CD8-positive, alpha-beta memory T cell (primary cell): Measurements from ENCODE around the gene ATP2C2. TPM values are rescaled to one million over a fixed set of nuclear protein-coding genes. Genes with fewer than 3 reads are reported as not detected.
"Not testable (repeated sequence)": the region's sequence is repeated elsewhere in the genome, so short reads cannot be mapped to it uniquely, and the experiment has no call there.

Source experiments
- CTCF ChIA-PET: fragments of 350-600 bp; sonication (Branson Sonifier 250); formaldehyde crosslinking; loops from one replicate; lab custom pipeline; 2021; ENCODE audit warnings: antibody characterized with exemption; lab: Charles Lee
- POLR2A ChIA-PET: fragments of 350-600 bp; sonication (Branson Sonifier 250); formaldehyde crosslinking; loops from one replicate; lab custom pipeline; 2021; ENCODE audit warnings: antibody characterized with exemption; lab: Charles Lee
- DNase-seq, 5 donors: peaks; one replicate each; pipeline versions ENCODE4 v3.0.0 to v3.0.0-alpha.2; 2020 to 2022; ENCODE audit warnings: mixed read lengths in 1 of 5
- H3K27ac ChIP-seq: one replicate; pipeline ENCODE4 v1.7.0; 2013; ENCODE audit warnings: low read depth, mild to moderate bottlenecking, low read length, moderate library complexity
- H3K27me3 ChIP-seq: 2 replicates; pipeline ENCODE4 v1.7.0; 2013; ENCODE audit warnings: low read length, mild to moderate bottlenecking; ENCODE audit not compliant: insufficient read depth, poor library complexity, severe bottlenecking
- H3K36me3 ChIP-seq: 2 replicates; pipeline ENCODE4 v1.7.0; 2013; ENCODE audit warnings: mild to moderate bottlenecking, low read length, moderate library complexity; ENCODE audit not compliant: insufficient read depth
- H3K4me1 ChIP-seq: 2 replicates; pipeline ENCODE4 v1.7.0; 2013; ENCODE audit warnings: mild to moderate bottlenecking, low read length, moderate library complexity; ENCODE audit not compliant: insufficient read depth
- H3K4me3 ChIP-seq: 2 replicates; pipeline ENCODE4 v1.7.0; 2013; ENCODE audit warnings: mild to moderate bottlenecking, low read length
- H3K9me3 ChIP-seq: 2 replicates; pipeline ENCODE4 v1.7.0; 2013; ENCODE audit warnings: mild to moderate bottlenecking, low read length
- H3K27ac Mint-ChIP-seq, 8 donors: one replicate each; pipeline ENCODE4 v1.8.0; 2020 to 2021; ENCODE audit warnings: mixed read lengths in 8 of 8, mild to moderate bottlenecking in 6 of 8, inconsistent platforms in 3 of 8, moderate library complexity in 3 of 8
- H3K27me3 Mint-ChIP-seq, 2 donors: one replicate each; pipeline ENCODE4 v1.8.0; 2020 to 2021; ENCODE audit warnings: mixed read lengths in 2 of 2, mild to moderate bottlenecking in 1 of 2, moderate library complexity in 1 of 2
- H3K36me3 Mint-ChIP-seq, 3 donors: one replicate each; pipeline ENCODE4 v1.8.0; 2020 to 2021; ENCODE audit warnings: mixed read lengths in 3 of 3, inconsistent platforms in 1 of 3, mild to moderate bottlenecking in 1 of 3
- H3K4me1 Mint-ChIP-seq, 3 donors: one replicate each; pipeline ENCODE4 v1.8.0; 2020 to 2021; ENCODE audit warnings: mixed read lengths in 3 of 3, inconsistent platforms in 1 of 3, mild to moderate bottlenecking in 1 of 3
- H3K4me3 Mint-ChIP-seq, 7 donors: one replicate each; pipeline ENCODE4 v1.8.0; 2020 to 2021; ENCODE audit warnings: mixed read lengths in 7 of 7, mild to moderate bottlenecking in 6 of 7, moderate library complexity in 4 of 7, inconsistent platforms in 2 of 7
- H3K9me3 Mint-ChIP-seq, 5 donors: one replicate each; pipeline ENCODE4 v1.8.0; 2020 to 2022; ENCODE audit warnings: mixed read lengths in 5 of 5, mild to moderate bottlenecking in 3 of 5, moderate library complexity in 2 of 5, inconsistent platforms in 1 of 5
- polyA plus RNA-seq: library from polyadenylated mRNA; unstranded; fragments of 300-500 nt; fragmentation: Illumina TruSeq; gene quantifications from one replicate; pipeline ENCODE4 v1.2.3, GENCODE V29; 2021
- total RNA-seq, 2 experiments: library from RNA; stranded (reverse); gene quantifications; one replicate each; pipeline ENCODE4 v1.2.3, GENCODE V29; 2021

Gene ATP2C2
- total and polyA plus RNA-seq, 3 experiments from 2014 or later: not detected

- Histone ChIP-seq H3K27ac (no peak overlapping the region), H3K27me3 (no peaks in the 10 kb centered on the region), H3K4me1 (no peaks in the 10 kb centered on the region), H3K9me3 (no peaks in the 10 kb centered on the region), H3K4me3 (no peak overlapping the region), H3K36me3 (no peaks in the 10 kb centered on the region)
- H3K4me1 Mint-ChIP-seq: no peaks in the 10 kb centered on the region
- ChIA-PET CTCF (no interaction called here), POLR2A (no interaction called here)
- H3K9me3 Mint-ChIP-seq: peaks cover 14 to 24% (median 16%) of the 10 kb centered on the region in 5 donors
- peaks cover 0 to 22% of the 10 kb centered on the region in 2 donors for H3K27me3 Mint-ChIP-seq
- no peak for DNase-seq
- no peak overlapping the region for H3K27ac Mint-ChIP-seq
- H3K36me3 Mint-ChIP-seq: peaks cover 0 to 6% (median 0%) of the 10 kb centered on the region in 3 donors
- H3K4me3 Mint-ChIP-seq: no peak overlapping the region
Observed at GRCh38 chr16:84334482-84334881, 33.9 kb upstream of the ATP2C2 start.

- H3K36me3 Mint-ChIP-seq, H3K27me3 ChIP-seq, H3K4me3 ChIP-seq, DNase-seq, H3K4me1 Mint-ChIP-seq, H3K9me3 ChIP-seq, H3K27me3 Mint-ChIP-seq, POLR2A ChIA-PET, H3K4me3 Mint-ChIP-seq, H3K36me3 ChIP-seq, CTCF ChIA-PET, H3K27ac ChIP-seq, H3K27ac Mint-ChIP-seq, H3K4me1 ChIP-seq: not testable (repeated sequence)
- H3K9me3 Mint-ChIP-seq: peaks cover 14 to 24% (median 16%) of the 10 kb centered on the region in 5 donors
Observed at GRCh38 chr16:84337236-84337635, 31.1 kb upstream of the ATP2C2 start.

- Histone ChIP-seq H3K9me3 (no peaks in the 10 kb centered on the region), H3K4me1 (no peaks in the 10 kb centered on the region), H3K36me3 (no peaks in the 10 kb centered on the region), H3K27ac (no peak overlapping the region), H3K4me3 (no peak overlapping the region), H3K27me3 (no peaks in the 10 kb centered on the region)
- DNase-seq: no peak
- H3K9me3 Mint-ChIP-seq: peaks cover 14 to 24% (median 16%) of the 10 kb centered on the region in 5 donors
- no peak overlapping the region for H3K27ac Mint-ChIP-seq
- no peaks in the 10 kb centered on the region for H3K4me1 Mint-ChIP-seq
- ChIA-PET CTCF (no interaction called here), POLR2A (no interaction called here)
- H3K36me3 Mint-ChIP-seq: peaks cover 0 to 6% (median 0%) of the 10 kb centered on the region in 3 donors
- H3K27me3 Mint-ChIP-seq: peaks cover 2% of the 10 kb centered on the region in 2 donors
- H3K4me3 Mint-ChIP-seq: no peak overlapping the region
Observed at GRCh38 chr16:84339311-84339710, 29.0 kb upstream of the ATP2C2 start.

- Mint-ChIP-seq H3K4me3 (no peak overlapping the region), H3K4me1 (no peaks in the 10 kb centered on the region), H3K9me3 (peaks cover 14 to 22% (median 16%) of the 10 kb centered on the region in 5 donors), H3K36me3 (peaks cover 0 to 6% (median 0%) of the 10 kb centered on the region in 3 donors), H3K27ac (no peak overlapping the region), H3K27me3 (peaks cover 2 to 3% of the 10 kb centered on the region in 2 donors)
- Histone ChIP-seq H3K27ac (no peak overlapping the region), H3K9me3 (no peaks in the 10 kb centered on the region), H3K4me1 (no peaks in the 10 kb centered on the region), H3K4me3 (no peak overlapping the region), H3K27me3 (no peaks in the 10 kb centered on the region), H3K36me3 (no peaks in the 10 kb centered on the region)
- ChIA-PET POLR2A (no interaction called here), CTCF (no interaction called here)
- no peak for DNase-seq
Observed at GRCh38 chr16:84339766-84340165, 28.6 kb upstream of the ATP2C2 start.

- Histone ChIP-seq H3K9me3 (no peaks in the 10 kb centered on the region), H3K27ac (no peak overlapping the region), H3K4me3 (no peak overlapping the region), H3K4me1 (no peaks in the 10 kb centered on the region), H3K27me3 (no peaks in the 10 kb centered on the region), H3K36me3 (no peaks in the 10 kb centered on the region)
- Mint-ChIP-seq H3K4me1 (no peaks in the 10 kb centered on the region), H3K36me3 (peaks cover 0 to 6% (median 0%) of the 10 kb centered on the region in 3 donors), H3K27me3 (peaks cover 3 to 6% of the 10 kb centered on the region in 2 donors), H3K4me3 (no peak overlapping the region), H3K27ac (no peak overlapping the region), H3K9me3 (peaks cover 7 to 16% (median 15%) of the 10 kb centered on the region in 5 donors)
- ChIA-PET CTCF (no interaction called here), POLR2A (no interaction called here)
- no peak for DNase-seq
Observed at GRCh38 chr16:84340325-84341040, 27.9 kb upstream of the ATP2C2 start.

GRCh38 chr16:84341528-84342295 is 26.6 kb upstream of the ATP2C2 start:
- no peak overlapping the region for H3K27ac Mint-ChIP-seq
- CTCF ChIA-PET: no interaction called here
- peaks cover 3 to 9% of the 10 kb centered on the region in 2 donors for H3K27me3 Mint-ChIP-seq
- no peaks in the 10 kb centered on the region for H3K4me1 Mint-ChIP-seq
- DNase-seq: no peak
- Histone ChIP-seq H3K4me3 (no peak overlapping the region), H3K9me3 (no peaks in the 10 kb centered on the region), H3K36me3 (no peaks in the 10 kb centered on the region), H3K27ac (no peak overlapping the region), H3K4me1 (no peaks in the 10 kb centered on the region), H3K27me3 (no peaks in the 10 kb centered on the region)
- H3K9me3 Mint-ChIP-seq: peaks cover 4 to 11% (median 8%) of the 10 kb centered on the region in 5 donors
- H3K4me3 Mint-ChIP-seq: no peak overlapping the region
- H3K36me3 Mint-ChIP-seq: peaks cover 0 to 6% (median 0%) of the 10 kb centered on the region in 3 donors
- POLR2A ChIA-PET: no interaction called here

GRCh38 chr16:84343800-84344199 is 24.5 kb upstream of the ATP2C2 start:
- H3K4me1 Mint-ChIP-seq, H3K36me3 ChIP-seq, DNase-seq, H3K9me3 ChIP-seq, POLR2A ChIA-PET, H3K27ac ChIP-seq, H3K4me3 ChIP-seq, H3K27me3 ChIP-seq, H3K4me1 ChIP-seq, CTCF ChIA-PET, H3K27ac Mint-ChIP-seq, H3K36me3 Mint-ChIP-seq, H3K9me3 Mint-ChIP-seq, H3K4me3 Mint-ChIP-seq: not testable (repeated sequence)
- peaks cover 7 to 12% of the 10 kb centered on the region in 2 donors for H3K27me3 Mint-ChIP-seq

- Mint-ChIP-seq H3K36me3 (no peaks in the 10 kb centered on the region), H3K27me3 (peaks cover 9 to 13% of the 10 kb centered on the region in 2 donors), H3K27ac (no peak overlapping the region), H3K9me3 (no peaks in the 10 kb centered on the region), H3K4me1 (no peaks in the 10 kb centered on the region), H3K4me3 (no peak overlapping the region)
- Histone ChIP-seq H3K36me3 (no peaks in the 10 kb centered on the region), H3K4me3 (no peak overlapping the region), H3K9me3 (no peaks in the 10 kb centered on the region), H3K27ac (no peak overlapping the region), H3K27me3 (no peaks in the 10 kb centered on the region), H3K4me1 (no peaks in the 10 kb centered on the region)
- ChIA-PET POLR2A (no interaction called here), CTCF (no interaction called here)
- DNase-seq: no peak
Observed at GRCh38 chr16:84344781-84345180, 23.6 kb upstream of the ATP2C2 start.
